ENCODE measurements around the gene PDGFD. TPM values are rescaled to one million over a fixed set of nuclear protein-coding genes. Genes with fewer than 3 reads are reported as not detected.
A peak's percentile ranks its signal among the peaks of the same experiment; 100 is the strongest.

PDGFD gene
- polyA plus RNA-seq, 3 donors = 22.6 to 24.4 (median 22.6) TPM

- DNase-seq (ENCODE audit: extremely low read depth in 1 of 11, low read depth in 9 of 11, low spot score in 4 of 11) = no peak
These were observed 12.3 kb downstream of the PDGFD start for GRCh38 chr11:104151404-104152204.

GRCh38 chr11:104148706-104149105 lies 15.2 kb downstream of the PDGFD start:
- no peak for DNase-seq (ENCODE audit: extremely low read depth in 1 of 11, low read depth in 9 of 11, low spot score in 4 of 11)

DNA sequence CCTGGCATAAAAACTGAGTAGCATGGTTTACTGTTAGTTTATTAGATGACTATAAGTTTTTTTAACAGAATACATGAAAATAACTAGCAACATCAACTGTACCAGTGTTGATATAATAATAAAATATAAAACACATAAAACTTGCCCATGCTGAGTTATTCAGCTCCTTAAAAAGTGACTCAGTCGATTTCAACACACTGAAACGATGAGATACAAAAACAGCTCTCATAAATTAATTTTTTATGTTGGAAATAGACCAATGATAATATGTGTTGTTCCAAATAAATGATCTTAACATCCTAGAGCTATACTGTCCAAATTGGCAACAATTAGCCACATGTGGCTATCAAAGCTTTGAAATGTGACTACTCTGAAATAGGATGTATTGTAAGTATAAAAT lies 15.9 kb downstream of the PDGFD start:
- no peak for DNase-seq (ENCODE audit: extremely low read depth in 1 of 11, low read depth in 9 of 11, low spot score in 4 of 11)

- DNase-seq (ENCODE audit: extremely low read depth in 1 of 11, low read depth in 9 of 11, low spot score in 4 of 11) = no peak
These were observed 17.0 kb downstream of the PDGFD start for GRCh38 chr11:104146943-104147342.

DNA sequence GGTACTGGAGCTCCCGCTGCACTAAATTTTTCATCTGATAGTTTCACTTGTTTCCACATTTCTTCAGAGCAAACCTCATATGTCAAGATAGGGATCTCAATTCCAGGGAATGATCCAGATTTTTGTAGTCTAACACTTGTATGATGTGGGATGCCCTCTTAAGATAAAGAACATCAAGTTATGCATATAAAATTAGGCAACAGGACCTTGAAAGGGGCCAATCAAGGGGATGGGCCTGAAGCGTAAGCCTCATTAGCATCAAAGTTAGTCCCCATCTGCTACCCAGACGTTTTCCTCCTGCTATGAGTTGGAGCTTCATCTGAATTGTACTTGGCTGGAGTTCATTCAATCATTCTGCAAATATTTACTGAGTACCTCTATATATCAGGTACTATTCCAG lies 17.5 kb downstream of the PDGFD start:
- DNase-seq (ENCODE audit: extremely low read depth in 1 of 11, low read depth in 9 of 11, low spot score in 4 of 11) = no peak

DNA sequence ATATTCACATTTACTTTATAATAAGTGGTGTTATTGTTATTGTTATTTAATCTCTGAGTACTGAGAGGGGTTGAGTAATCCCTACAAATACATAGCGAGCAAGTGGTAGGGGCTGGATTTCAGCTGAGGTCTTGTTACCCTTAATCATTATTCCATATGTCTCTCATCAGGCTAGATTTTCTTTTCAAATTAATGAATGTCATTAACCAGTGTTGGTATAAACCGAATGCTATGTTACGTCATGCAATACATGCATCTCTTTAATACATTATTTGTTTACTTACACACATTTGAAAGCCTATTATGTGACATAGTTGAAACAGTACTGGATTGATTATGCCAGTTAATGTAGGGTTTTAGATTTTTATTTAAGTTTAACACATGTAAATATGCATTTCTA lies 18.9 kb downstream of the PDGFD start:
- no peak for DNase-seq (ENCODE audit: extremely low read depth in 1 of 11, low read depth in 9 of 11, low spot score in 4 of 11)

DNA sequence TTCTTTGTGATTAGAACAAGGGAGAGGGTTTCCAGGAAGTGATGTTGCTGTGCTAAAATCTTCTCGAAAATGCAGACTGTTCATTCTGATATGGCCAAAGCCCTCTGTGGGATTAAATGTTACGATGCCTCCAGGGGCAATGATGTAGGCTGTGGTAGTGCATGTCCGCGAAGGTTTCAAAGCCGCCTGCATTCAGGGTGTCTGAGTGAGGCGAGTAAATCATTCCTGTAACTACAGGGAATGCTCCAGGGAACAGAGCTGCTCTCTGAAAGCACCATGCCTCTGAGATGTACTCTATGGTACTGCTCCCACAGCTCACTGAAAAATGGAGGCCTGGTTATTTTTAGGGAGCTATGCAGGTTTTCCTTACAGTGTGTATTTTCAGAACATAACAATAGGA lies 21.2 kb downstream of the PDGFD start:
- DNase-seq (ENCODE audit: extremely low read depth in 1 of 11, low read depth in 9 of 11, low spot score in 4 of 11) = peak in 1 of 11 donors; percentile 15

DNA sequence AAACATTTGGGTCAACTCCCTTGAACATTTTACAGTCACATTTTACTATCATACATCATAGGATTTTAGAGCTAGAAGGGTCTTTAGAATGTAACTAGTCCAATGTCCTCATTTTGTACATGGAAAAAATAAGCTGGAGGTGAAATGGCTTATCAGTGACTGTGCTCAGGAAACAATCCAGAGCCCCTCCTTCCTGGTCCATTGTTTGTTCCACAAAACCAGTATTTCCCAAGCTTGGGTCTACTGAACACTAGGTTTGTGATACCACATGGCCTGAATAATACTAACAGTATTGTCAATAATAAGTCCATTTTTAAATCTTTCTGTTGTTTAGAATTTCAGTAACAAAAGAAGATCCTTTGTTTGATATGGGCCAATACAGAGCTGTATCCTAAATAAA lies 27.1 kb downstream of the PDGFD start:
- DNase-seq (ENCODE audit: extremely low read depth in 1 of 11, low read depth in 9 of 11, low spot score in 4 of 11) = no peak

GRCh38 chr11:104134745-104135144 lies 29.2 kb downstream of the PDGFD start:
- no peak for DNase-seq (ENCODE audit: extremely low read depth in 1 of 11, low read depth in 9 of 11, low spot score in 4 of 11)

DNA sequence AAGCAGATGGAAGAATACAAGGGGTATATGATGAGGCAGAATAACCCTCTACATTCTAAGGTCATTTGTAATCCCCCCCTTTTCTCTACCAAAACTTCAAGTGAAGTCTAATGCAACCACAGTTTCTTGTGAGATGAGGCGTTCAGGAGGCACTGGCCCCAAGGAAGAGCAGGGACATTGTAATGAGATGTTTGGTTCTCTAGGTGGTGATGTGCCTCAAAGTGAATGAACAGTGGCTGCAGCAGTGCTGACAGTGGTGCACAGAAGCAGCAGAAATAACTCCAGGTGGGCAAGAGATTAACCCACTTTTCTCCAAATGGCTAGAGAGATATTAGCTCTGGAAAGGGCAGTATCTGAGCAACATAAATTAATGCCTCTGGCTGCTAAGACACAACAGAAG lies 33.8 kb downstream of the PDGFD start:
- no peak for DNase-seq (ENCODE audit: extremely low read depth in 1 of 11, low read depth in 9 of 11, low spot score in 4 of 11)

GRCh38 chr11:104129145-104129544 lies 34.8 kb downstream of the PDGFD start:
- DNase-seq (ENCODE audit: extremely low read depth in 1 of 11, low read depth in 9 of 11, low spot score in 4 of 11) = no peak

DNA sequence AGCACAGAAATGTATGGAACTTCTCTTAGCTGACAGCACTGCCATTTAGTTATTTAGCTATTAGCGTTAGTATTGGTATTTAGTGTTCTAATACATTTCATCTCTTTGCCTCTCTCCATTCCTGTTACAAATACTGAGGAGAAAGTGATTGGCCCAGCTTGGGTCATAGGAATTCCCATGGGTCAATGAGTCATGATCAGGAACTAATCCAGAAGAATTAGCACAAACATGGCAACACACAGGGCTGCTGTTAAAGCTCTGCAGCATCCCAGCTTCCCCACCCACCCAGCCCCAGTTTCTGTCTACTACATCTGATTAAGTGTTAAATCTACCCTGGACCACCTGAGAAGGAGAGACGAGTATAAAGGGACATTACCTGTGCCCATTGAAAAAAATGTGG lies 36.1 kb downstream of the PDGFD start:
- DNase-seq (ENCODE audit: extremely low read depth in 1 of 11, low read depth in 9 of 11, low spot score in 4 of 11) = no peak

DNA sequence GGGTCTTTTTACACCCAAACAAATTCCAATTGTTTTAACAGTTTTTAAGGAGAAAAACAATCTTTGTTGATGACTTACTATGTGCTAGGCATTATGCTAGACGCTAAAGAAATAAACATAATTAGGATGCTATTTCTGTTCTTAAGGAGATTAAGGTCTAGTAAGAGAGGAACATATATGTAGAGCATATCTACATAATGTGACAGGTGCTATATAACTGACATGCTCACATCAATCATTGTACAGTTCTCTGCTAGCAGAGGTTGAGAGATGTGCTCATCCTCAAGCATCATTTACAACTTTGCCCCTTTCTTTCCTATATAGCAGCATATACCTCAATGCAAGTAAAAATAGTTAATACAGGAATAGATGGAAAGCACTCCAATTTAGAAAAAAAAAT lies 37.5 kb downstream of the PDGFD start:
- DNase-seq (ENCODE audit: extremely low read depth in 1 of 11, low read depth in 9 of 11, low spot score in 4 of 11) = no peak

- DNase-seq (ENCODE audit: extremely low read depth in 1 of 11, low read depth in 9 of 11, low spot score in 4 of 11) = no peak
These were observed 39.0 kb downstream of the PDGFD start for GRCh38 chr11:104124979-104125378.

- no peak for DNase-seq (ENCODE audit: extremely low read depth in 1 of 11, low read depth in 9 of 11, low spot score in 4 of 11)
These were observed 41.1 kb downstream of the PDGFD start for GRCh38 chr11:104122836-104123235.

DNA sequence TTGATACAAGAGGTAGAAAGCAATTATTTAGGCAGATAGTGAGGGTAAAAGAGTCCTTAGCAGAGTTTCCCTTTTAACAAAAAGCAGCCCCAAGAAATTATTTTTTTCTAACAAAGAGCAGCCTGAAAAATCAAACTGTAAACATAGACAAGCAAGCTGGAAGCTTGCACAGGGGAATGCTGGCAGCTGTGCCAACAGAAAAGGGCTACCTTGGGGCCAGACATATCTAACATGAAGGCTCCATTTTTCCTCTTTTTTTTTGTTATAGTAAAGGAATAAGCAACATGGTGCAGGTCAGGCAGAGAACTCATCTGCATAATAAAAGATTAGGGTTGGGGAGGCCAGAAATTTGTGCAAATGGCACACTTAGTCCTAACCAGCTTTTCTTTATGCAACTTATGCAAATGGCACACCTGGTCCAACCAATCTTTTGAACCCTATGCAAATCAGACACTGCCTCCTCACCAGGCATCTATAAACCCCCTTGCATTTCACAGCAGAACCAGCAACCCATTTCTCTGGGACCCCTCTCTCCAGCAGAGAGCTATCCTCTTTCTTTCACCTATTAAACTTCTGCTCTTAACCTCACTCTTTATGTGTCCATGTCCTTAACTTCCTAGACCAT lies 41.8 kb downstream of the PDGFD start:
- no peak for DNase-seq (ENCODE audit: extremely low read depth in 1 of 11, low read depth in 9 of 11, low spot score in 4 of 11)

DNA sequence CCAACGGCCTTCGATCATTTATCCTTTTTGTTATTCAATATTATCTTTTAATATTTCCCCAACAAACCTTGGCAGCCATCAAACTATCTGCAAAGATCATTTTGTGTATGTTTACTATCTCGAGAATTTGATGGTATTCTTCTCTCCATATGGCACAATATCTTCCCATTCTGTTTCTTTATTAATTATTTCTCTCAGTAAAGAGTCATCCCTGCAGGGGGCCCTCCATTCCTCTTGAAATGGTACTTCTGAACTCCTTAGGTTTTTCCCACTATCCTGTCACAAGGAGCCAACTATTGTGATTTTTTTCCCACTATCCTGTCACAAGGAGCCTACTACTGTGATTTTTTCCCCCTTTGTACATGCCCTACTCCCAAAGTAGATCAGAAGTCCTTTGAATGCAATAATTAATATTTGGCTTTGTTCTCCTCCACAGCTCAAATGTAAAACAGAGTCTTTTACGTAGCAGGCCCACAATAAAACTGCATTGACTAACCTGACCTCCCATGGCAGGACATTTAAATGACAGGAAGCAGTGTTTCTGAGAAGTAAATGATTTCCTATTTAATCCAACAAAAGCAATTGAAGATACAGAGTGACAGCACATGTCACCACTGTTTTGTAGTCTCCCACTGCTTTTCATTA lies 43.3 kb downstream of the PDGFD start:
- peak in 4 of 11 donors; percentile 1 to 9 (median 4) for DNase-seq (ENCODE audit: extremely low read depth in 1 of 11, low read depth in 9 of 11, low spot score in 4 of 11)

DNA sequence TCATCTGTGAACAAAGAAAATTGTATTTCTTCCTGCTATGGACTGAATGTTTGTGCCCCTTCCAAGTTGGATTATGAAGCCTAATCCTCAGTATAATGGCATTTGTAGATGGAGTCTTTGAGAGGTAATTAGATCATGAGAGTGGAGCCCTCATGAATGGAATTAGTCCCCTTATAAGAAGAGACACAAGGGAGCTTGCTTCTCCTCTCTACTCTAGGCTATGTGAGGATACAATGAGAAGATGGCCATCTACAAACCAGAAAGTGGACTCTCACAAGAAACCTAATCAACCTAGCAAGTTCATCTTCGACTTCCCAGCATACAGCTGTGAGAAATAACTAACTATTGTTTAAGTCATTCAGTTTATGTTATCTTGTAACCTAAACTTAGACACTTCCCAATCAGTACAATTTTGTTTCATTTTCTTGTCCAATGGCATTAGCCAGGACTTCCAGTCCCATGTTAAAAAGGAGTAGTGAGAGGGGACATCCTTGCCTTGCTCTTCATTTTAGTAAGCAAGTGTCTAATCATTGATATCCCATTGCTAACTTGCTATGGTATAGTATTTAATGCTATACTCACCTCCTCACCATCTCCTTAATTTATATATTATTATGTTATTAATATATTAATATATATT lies 45.7 kb downstream of the PDGFD start:
- DNase-seq (ENCODE audit: extremely low read depth in 1 of 11, low read depth in 9 of 11, low spot score in 4 of 11) = no peak

DNA sequence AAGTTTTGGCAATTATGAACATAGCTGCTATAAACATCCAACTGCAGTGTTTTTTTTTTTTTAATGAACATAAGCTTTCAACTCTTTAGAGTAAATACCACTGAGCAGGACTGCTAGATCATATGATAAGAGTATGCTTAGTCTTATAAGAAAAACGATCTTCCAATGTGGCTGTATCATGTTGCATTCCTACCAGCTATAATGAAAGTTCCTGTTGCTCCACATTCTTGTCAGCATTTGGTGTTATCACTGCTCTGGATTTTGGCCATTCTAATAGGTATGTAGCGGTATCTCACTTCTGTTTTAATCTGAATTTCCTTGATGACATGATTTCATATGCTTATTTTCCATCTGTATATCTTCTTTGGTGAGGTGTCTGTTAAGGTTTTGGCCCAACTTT lies 50.4 kb downstream of the PDGFD start:
- DNase-seq (ENCODE audit: extremely low read depth in 1 of 11, low read depth in 9 of 11, low spot score in 4 of 11) = no peak

Data from renal cortex interstitium (tissue), 11 donors.